HG03025 (cell line): ENCODE data around the gene BAG3.

Experiments used
- ATAC-seq: cut with Tn5 transposase; IDR thresholded peaks from one replicate; pipeline ENCODE4 v1.9.1; 2021; ENCODE audit warnings: mild to moderate bottlenecking, moderate library complexity; ENCODE audit not compliant: unreplicated experiment, low FRiP score

BAG3 gene

GRCh38 chr10:119665901-119666708 lies 14.9 kb downstream of the BAG3 start:
- ATAC-seq, result no peak

GRCh38 chr10:119666709-119667004 lies 15.5 kb downstream of the BAG3 start:
- no peak for ATAC-seq

GRCh38 chr10:119667562-119668328 lies 16.6 kb downstream of the BAG3 start:
- no peak for ATAC-seq

- no peak for ATAC-seq
Measured at GRCh38 chr10:119668461-119668860, 17.3 kb downstream of the BAG3 start.

GRCh38 chr10:119669331-119669730 lies 18.2 kb downstream of the BAG3 start:
- no peak for ATAC-seq

GRCh38 chr10:119669975-119670640 lies 18.9 kb downstream of the BAG3 start:
- no peak for ATAC-seq

GRCh38 chr10:119670717-119671116 lies 19.5 kb downstream of the BAG3 start:
- ATAC-seq, result no peak

- ATAC-seq, result no peak
Measured at GRCh38 chr10:119671381-119671780, 20.2 kb downstream of the BAG3 start.

GRCh38 chr10:119672291-119672690 lies 21.1 kb downstream of the BAG3 start:
- no peak for ATAC-seq

GRCh38 chr10:119673271-119673670 lies 22.1 kb downstream of the BAG3 start:
- ATAC-seq, result no peak

- no peak for ATAC-seq
Measured at GRCh38 chr10:119675483-119676170, 24.4 kb downstream of the BAG3 start.

- no peak for ATAC-seq
Measured at GRCh38 chr10:119677126-119677525, 25.9 kb downstream of the BAG3 start.

- ATAC-seq, result no peak
Measured at GRCh38 chr10:119677904-119678755, 26.9 kb downstream of the BAG3 start.

- ATAC-seq, result no peak
Measured at GRCh38 chr10:119679480-119679829, 28.3 kb downstream of the BAG3 start.

- ATAC-seq, result no peak
Measured at GRCh38 chr10:119680050-119680449, 28.9 kb downstream of the BAG3 start.

- ATAC-seq, result no peak
Measured at GRCh38 chr10:119680650-119681081, 29.5 kb downstream of the BAG3 start.

GRCh38 chr10:119686465-119687191 lies 35.4 kb downstream of the BAG3 start:
- no peak for ATAC-seq

GRCh38 chr10:119687192-119688032 lies 36.2 kb downstream of the BAG3 start:
- ATAC-seq, result no peak
